NCI-H82 treated with DMSO at 0.1 percent for 48 hours (cell line): ENCODE measurements around the gene XPO1.

Experiments used
- DNase-seq: peaks from one replicate; lab custom pipeline; 2025; ENCODE audit not compliant: unreplicated experiment; lab: John Stamatoyannopoulos, UW

Gene XPO1

GRCh38 chr2:61437170-61437569, 101.0 kb downstream of the XPO1 start:
- no peak for DNase-seq

DNA sequence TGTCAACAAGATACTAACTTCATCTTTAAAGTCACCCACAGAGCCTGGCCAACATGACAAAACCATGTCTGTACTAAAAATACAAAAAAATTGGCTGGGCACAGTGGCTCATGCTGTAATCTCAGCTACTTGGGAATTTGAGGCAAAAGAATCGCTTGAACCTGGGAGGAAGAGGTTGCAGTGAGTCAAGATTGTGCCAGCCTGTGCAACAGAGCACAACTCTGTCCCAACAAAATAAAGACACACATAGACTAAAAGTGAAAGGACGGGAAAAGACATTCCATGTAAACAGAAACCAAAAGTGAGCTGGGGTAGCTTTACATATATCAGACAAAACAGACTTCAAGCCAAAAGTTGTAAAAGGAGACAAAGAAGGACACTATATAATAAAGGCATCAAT, 102.1 kb downstream of the XPO1 start:
- no peak for DNase-seq

DNA sequence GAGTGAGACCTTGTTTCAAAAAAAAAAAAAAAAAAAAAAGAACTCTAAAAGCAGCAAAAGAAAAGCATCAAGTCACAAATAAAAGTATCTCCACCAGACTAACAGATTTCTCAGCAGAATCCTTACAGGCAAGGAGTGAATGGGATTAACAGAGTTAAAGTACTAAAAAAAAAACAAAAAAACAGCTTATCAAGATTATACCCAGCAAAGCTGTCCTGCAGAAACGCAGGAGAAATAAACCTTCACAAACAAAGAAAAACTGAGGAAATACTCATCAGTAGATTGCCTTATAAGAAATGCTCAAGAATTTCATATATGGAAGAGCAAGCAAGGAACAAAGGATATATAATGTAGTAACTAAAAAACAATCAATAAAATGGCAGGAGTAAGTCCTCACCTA, 102.9 kb downstream of the XPO1 start:
- no peak for DNase-seq

- no peak for DNase-seq
Measured at GRCh38 chr2:61434314-61434713, 103.8 kb downstream of the XPO1 start.

DNA sequence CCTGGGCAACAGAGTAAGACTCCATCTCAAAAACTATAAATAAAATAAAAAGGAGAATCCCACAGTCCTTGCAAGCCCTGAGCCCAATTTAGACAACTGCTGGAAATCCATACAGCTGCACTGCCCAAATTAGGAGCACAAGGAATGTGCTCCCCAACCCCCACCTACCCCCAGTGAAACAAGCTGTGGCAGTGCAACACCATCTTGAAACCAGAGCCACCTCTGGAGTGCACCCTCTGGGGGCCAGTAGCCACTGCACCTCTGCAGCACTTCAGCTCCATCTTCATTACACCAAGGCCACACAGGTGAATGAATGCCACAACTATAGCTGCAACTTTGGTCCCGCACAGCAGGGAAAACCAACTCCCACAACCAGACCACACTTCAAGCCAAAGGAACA, 104.5 kb downstream of the XPO1 start:
- DNase-seq: no peak

GRCh38 chr2:61432990-61433389, 105.2 kb downstream of the XPO1 start:
- no peak for DNase-seq

DNA sequence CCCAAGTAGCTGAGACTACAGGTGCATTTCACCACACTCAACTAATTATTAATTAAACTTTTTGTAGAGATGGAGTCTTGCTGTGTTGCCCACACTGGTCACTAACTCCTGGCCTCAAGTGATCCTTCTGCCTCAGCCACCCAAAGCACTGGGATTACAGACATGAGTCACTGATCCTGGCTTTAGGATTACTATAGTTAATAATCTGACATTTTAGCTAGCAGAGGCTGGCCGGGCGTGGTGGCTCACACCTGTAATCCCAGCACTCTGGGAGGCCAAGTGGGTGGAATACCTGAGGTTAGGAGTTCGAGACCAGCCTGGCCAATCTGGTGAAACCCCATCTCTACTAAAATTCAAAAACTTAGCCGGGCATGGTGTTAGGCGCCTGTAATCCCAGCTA, 106.8 kb downstream of the XPO1 start:
- DNase-seq: no peak
